ENCODE results near the gene BMAL2.

The BMAL2 gene

DNA sequence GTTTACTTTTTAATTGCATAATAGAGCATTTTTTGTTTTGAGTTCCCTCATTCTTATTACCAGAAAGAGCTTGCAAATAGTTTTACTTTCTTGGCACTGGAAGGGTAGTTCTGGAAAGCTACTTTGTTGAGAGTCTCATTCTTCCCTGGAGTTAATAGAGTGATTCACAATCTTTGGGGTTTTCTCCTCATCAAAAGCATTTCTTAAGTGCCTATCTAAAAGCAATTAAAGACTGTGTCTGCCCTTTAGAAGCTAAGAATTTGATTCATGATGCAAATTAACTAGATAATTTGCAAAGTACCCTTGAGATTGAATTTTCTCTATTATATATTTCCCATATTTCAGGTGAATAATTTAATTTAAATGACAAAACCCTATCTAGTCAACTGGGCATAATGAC is 8.1 kb upstream of the BMAL2 start:
- DNase-seq, result no peak

DNA sequence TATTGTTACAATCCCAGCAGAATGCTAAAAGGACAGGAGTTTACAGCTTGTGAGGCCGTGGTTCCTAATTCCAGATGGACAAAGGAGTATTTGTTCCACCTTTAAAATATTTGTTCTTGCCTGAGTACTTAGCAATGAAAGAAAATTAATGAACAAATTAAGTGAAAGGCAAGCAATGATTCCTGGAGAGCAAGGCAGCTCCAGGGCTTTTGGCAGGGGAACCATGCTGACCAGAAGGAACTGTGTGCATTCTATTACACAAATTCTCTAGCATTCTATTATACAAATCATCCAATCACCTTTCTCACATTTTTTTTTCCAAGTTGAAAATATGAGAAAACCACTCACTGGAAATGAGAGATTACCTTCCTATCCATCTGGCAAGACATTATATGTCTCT is 1.8 kb upstream of the BMAL2 start:
- no peak for DNase-seq

- no peak for DNase-seq
Observed at GRCh38 chr12:27331291-27331926, 1.2 kb upstream of the BMAL2 start.

- DNase-seq, result no peak
Observed at GRCh38 chr12:27331927-27332324, 710 bp upstream of the BMAL2 start.

DNA sequence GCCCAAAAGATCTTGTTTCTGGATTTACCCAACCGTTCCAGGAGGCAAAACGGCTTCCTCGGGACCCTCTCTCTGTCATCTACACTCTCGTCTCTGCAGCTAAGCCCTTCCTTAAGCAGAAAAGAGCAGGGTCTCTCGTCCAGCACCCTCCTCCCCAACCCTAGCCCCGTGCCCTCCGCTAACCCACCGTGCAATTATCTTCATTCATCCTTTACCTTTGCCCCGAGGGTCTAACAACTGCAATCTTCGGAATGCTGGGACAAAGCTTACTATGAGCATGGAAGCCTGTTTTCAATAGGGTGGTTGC is 276 bp upstream of the BMAL2 start:
- DNase-seq, result no peak

DNA sequence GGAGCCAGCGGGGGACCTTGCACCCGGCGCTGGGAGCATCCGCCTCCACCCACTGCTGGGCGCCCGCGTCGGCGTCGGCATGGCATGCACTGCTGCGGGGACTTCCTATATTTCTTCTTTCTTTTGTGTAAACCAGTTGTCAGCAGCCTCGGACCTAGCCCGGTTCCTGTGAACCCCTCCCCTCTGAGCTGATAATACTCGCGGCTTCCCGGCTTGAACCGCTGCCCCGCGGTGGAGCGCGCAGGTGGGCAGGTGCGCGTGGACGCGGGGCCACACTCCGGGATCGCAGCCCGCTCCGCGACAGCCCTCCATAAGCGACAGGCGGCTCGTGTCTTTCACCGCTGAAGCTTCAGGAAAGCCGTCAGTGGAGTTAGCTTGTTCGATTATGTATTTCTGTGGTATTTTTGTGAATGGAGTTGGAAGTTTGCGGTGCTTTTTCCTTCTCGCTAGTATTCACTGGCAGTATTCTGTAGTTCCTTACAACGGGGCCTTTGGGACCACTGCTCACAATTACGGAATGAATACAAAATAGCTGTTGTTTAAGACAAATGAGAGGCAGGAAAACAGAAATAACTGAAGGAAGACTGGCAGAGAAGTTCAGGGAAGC is 870 bp downstream of the BMAL2 start:
- DNase-seq, result peak; percentile 30

GRCh38 chr12:27334042-27334720 is 1.5 kb downstream of the BMAL2 start:
- DNase-seq, result no peak

DNA sequence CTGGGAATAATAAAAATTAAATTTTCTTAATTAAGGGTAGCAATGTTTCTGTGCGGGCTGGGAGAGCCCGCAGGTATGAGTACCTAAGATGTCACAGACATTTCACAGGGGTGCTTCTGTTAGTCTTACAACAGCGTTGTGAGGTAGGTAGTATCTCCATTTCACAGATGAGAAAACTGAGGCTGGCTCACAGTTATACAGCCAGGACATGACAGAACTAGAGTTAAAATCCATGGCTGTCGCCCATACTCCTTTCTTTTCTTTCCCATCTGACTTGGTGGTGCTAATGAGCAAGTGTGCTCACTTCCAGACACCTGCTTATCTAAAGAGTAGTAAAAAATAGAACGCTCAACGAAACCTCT is 2.1 kb downstream of the BMAL2 start:
- DNase-seq, result no peak

GRCh38 chr12:27335364-27336281 is 3.0 kb downstream of the BMAL2 start:
- DNase-seq, result no peak

DNA sequence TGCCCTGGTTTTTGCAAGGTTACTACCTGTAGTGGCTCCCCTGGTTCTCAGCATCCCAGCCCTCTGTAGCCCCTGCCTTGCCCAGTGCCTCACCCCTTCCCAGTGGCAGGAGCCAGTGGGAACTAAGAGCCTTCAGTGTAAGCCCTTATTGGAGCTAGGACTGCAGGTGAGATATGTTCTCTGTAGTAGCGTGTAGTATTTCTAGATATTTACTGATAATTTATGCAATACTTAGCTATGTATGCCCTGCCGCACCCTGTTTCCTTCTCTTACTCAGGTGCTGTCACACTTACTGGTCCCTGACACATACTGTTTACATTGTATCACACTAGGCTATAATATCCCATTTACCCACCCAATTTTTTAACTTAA is 3.6 kb downstream of the BMAL2 start:
- DNase-seq, result no peak

- DNase-seq, result no peak
Observed at GRCh38 chr12:27337376-27337775, 4.7 kb downstream of the BMAL2 start.

DNA sequence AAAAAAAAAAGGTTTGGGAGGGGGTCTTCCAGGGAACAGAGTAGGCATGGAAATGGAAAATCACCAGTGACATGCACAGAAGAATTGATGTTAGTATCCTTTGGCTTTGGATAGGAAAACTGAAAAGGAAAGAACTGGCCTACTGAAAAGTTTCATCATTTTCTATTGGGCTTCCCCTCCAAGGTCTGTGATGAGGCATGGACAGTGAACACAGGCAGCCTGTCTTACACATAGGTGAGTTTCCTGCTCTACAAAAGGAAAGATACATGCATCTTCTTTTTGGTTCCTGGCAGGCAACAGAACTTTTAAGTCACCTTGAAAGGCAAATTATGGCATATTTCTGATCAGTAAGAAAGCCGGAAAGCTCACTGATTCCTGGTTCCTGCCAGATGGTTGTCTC is 5.8 kb downstream of the BMAL2 start:
- no peak for DNase-seq

DNA sequence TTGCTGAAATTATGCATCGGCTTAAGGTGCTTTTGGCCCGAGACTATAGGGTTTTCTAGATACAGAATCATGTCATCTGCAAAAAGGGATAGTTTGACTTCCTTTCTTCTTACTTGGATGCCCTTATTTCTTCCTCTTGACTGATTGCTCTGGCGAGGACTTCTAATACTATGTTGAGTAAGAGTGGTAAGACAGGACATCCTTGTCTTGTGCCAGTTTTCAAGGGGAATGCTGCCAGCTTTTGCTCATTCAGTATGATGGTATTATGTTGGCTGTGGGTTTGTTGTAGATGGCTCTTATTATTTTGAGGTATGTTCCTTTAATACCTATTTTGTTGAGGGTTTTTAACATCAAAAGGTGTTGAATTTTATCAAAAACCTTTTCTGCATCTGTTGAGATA is 8.3 kb downstream of the BMAL2 start:
- no peak for DNase-seq

- DNase-seq, result no peak
Observed at GRCh38 chr12:27342536-27342935, 9.9 kb downstream of the BMAL2 start.

- no peak for DNase-seq
Observed at GRCh38 chr12:27343255-27344000, 10.8 kb downstream of the BMAL2 start.

DNA sequence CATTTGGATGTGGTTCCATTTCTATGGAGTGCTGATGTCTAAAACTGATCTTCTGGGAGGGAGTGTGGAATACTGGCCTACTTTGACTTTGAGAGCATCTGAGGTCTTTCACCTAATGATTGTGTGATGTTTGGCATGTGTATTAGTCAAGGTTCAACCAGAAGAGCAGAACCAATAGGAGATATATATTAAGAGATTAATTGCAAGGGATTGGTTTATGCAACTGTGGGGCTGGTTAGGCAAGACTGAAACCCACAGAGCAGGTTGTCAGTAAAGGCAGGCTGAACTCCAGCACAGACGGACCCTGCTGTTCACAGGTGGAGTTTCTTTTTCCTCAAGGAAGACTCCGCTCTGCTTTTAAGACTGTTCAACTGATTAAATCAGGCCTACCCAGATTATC is 11.6 kb downstream of the BMAL2 start:
- DNase-seq, result no peak

- no peak for DNase-seq
Observed at GRCh38 chr12:27344760-27345159, 12.1 kb downstream of the BMAL2 start.

DNA sequence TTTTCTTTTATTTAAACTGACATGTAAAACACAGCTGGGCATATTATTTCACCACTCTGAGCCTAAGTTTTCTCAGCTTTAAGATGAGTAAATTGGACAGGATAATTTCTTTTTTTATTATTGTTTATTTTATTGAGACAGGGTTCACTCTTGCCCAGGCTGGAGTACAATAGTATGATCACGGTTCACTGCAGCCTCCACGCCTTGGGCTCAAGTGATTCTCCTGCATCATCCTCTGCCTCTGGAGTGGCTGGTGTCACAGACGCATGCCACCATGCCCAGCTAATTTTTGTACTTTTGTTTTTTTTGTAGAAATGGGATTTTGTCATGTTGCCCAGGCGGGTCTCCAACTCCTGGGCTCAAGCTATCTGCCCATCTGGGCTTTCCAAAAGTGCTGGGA is 12.7 kb downstream of the BMAL2 start:
- no peak for DNase-seq

DNA sequence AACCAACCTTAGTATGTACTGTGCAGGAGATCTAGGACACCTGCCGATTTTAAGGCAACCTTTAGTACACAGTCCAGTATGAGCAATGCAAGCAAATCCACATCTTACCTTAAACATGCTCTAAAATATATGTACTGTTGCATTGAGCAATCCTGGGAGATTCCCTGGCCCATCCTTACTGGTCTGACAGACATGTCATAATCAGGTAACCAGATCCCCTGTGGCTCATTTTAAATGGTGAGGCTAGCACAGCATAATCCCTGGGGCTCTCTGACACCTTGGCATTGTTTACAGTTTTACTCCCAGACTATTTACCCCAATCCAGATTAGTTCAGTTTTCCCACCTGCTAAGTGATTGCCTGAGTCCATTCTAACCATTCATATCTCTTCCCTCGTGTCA is 15.1 kb downstream of the BMAL2 start:
- DNase-seq, result no peak

GRCh38 chr12:27351476-27351875 is 18.8 kb downstream of the BMAL2 start:
- DNase-seq, result no peak

GRCh38 chr12:27355486-27355885 is 22.9 kb downstream of the BMAL2 start:
- DNase-seq, result no peak

GRCh38 chr12:27355979-27356378 is 23.3 kb downstream of the BMAL2 start:
- no peak for DNase-seq
